SU-DHL-6 (cell line): ENCODE results near the gene CELSR2.

Experiments used
- CTCF ChIP-seq: fragments of 200-600 bp; sonication (generic); IDR thresholded peaks from one replicate; pipeline ENCODE4 v1.5.1; 2017; ENCODE audit warnings: antibody characterized with exemption, mild to moderate bottlenecking, low read length, moderate library complexity; ENCODE audit not compliant: insufficient read depth, poor library complexity, severe bottlenecking
- EZH2phosphoT487 ChIP-seq: fragments of 200-600 bp; sonication (generic), shearing (Covaris generic); conservative IDR thresholded peaks from 2 replicates; pipeline ENCODE4 v1.6.1; 2018; ENCODE audit warnings: mild to moderate bottlenecking, antibody characterized with exemption, low read length, moderate library complexity, mixed read lengths

DNA sequence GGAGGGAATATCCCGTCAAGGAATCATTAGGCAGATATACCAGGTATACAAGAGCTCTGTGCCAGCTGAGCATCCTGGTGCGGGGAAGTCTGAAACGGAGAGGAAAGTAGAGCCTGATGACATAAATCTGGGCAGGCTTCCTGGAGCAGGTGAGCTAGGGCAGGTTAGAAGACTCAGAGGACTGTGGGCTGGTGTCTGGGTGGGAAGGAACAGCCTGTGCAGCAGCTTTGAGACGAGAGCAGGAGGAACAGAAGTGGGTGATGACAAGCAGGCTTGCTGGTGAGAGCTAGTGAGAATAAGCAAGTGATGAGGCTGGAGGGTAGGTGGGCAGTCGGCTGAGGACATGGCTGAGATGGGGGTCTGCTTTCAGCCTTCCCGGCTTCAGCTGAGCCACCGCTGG is 6.7 kb downstream of the CELSR2 start:
- TF ChIP-seq CTCF (no peak), EZH2phosphoT487 (no peak)
